ENCODE results near the gene HOXD9. TPM values are rescaled to one million over a fixed set of nuclear protein-coding genes. Genes with fewer than 3 reads are reported as not detected.

HOXD9 gene
- total RNA-seq, 1 experiment from 2014 or later: not detected

- TF ChIP-seq ATF2 (CRISPR knock-in tag; IDR thresholded peaks at IDR 0.05; ENCODE audit: borderline replicate concordance, low read depth): no peak
- no peak for TF ChIP-seq FOXK1 (CRISPR knock-in tag; IDR thresholded peaks at IDR 0.05)
- TF ChIP-seq ZNF281 (CRISPR knock-in tag; IDR thresholded peaks at IDR 0.05): no peak
- no peak for TF ChIP-seq ESRRA (CRISPR knock-in tag; IDR thresholded peaks at IDR 0.05; ENCODE audit: borderline replicate concordance)
- TF ChIP-seq, protein P1, sequence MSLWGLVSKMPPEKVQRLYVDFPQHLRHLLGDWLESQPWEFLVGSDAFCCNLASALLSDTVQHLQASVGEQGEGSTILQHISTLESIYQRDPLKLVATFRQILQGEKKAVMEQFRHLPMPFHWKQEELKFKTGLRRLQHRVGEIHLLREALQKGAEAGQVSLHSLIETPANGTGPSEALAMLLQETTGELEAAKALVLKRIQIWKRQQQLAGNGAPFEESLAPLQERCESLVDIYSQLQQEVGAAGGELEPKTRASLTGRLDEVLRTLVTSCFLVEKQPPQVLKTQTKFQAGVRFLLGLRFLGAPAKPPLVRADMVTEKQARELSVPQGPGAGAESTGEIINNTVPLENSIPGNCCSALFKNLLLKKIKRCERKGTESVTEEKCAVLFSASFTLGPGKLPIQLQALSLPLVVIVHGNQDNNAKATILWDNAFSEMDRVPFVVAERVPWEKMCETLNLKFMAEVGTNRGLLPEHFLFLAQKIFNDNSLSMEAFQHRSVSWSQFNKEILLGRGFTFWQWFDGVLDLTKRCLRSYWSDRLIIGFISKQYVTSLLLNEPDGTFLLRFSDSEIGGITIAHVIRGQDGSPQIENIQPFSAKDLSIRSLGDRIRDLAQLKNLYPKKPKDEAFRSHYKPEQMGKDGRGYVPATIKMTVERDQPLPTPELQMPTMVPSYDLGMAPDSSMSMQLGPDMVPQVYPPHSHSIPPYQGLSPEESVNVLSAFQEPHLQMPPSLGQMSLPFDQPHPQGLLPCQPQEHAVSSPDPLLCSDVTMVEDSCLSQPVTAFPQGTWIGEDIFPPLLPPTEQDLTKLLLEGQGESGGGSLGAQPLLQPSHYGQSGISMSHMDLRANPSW (CRISPR knock-in tag; conservative IDR thresholded peaks at IDR 0.05; ENCODE audit: low read depth): no peak
- no peak for TF ChIP-seq ETV6 (CRISPR knock-in tag; IDR thresholded peaks at IDR 0.05)
- TF ChIP-seq ZNF423 (CRISPR knock-in tag; IDR thresholded peaks at IDR 0.05): no peak
- TF ChIP-seq, protein P2, sequence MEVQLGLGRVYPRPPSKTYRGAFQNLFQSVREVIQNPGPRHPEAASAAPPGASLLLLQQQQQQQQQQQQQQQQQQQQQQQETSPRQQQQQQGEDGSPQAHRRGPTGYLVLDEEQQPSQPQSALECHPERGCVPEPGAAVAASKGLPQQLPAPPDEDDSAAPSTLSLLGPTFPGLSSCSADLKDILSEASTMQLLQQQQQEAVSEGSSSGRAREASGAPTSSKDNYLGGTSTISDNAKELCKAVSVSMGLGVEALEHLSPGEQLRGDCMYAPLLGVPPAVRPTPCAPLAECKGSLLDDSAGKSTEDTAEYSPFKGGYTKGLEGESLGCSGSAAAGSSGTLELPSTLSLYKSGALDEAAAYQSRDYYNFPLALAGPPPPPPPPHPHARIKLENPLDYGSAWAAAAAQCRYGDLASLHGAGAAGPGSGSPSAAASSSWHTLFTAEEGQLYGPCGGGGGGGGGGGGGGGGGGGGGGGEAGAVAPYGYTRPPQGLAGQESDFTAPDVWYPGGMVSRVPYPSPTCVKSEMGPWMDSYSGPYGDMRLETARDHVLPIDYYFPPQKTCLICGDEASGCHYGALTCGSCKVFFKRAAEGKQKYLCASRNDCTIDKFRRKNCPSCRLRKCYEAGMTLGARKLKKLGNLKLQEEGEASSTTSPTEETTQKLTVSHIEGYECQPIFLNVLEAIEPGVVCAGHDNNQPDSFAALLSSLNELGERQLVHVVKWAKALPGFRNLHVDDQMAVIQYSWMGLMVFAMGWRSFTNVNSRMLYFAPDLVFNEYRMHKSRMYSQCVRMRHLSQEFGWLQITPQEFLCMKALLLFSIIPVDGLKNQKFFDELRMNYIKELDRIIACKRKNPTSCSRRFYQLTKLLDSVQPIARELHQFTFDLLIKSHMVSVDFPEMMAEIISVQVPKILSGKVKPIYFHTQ (CRISPR knock-in tag; IDR thresholded peaks at IDR 0.05): no peak
- no peak for TF ChIP-seq ZNF416 (CRISPR knock-in tag; IDR thresholded peaks at IDR 0.05)
Observed at GRCh38 chr2:176084611-176085119, 37.9 kb upstream of the HOXD9 start (continued).

DNA sequence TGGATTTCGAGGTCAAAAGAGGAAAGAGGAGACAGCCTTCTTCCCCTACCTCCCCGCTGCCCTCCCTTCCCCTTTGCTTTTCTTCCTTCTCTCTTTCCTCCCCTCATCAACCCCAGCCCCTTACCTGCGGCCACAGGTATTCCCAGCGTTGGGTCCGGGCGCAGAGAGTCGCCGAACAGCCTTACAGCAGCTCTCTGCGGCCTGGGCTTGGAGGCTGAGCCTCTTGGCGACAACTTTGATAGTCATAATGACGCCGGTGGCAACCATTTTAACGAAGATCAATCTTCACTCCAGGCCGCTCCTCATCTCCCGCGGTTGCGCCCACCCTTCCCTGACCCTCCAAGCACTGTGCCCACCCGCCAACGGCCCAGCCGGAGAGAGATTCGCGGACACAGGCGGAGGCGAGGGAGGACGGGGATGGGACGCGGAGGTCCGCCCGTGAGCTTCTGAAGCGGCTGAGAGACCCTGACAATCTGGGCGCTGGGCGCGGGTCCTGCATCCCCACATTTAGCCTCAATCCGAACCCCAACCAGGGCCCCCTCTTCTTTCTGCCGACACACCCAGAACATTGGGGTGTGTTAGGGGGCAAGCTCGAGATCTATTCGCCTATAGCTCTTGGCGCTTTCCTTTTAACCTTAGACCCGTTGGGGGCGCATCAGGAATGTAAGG is 37.3 kb upstream of the HOXD9 start:
- H3K4me3 Mint-ChIP-seq: peak overlapping the region; percentile 53
- H3K27me3 Mint-ChIP-seq (ENCODE audit: low read depth): peaks cover 100% of the 10 kb centered on the region
- ATAC-seq: peak; percentile 4; the same call in 1 of the 2 replicates
- peak; percentile 57 for DNase-seq (ENCODE audit: low spot score)
- H3K27ac Mint-ChIP-seq: no peak overlapping the region
- H3K36me3 Mint-ChIP-seq: peaks cover 5% of the 10 kb centered on the region; the same call in 1 of the 2 replicates
- peaks cover 49% of the 10 kb centered on the region for H3K4me1 Mint-ChIP-seq
- CTCF ChIA-PET: interaction anchor here (0.8 to 1.6 kb wide), 11 partner anchors 9 to 834 kb away, joined by 3 to 27 read pairs (median 3); no protein-coding TSS in a partner anchor
- POLR2A ChIA-PET: interaction anchor here (0.7 kb wide), 1 partner anchor 18 kb away, joined by 3 read pairs; no protein-coding TSS in a partner anchor
- no peaks in the 10 kb centered on the region for H3K9me3 Mint-ChIP-seq
- TF ChIP-seq FOXP1 (CRISPR knock-in tag; IDR thresholded peaks at IDR 0.05; ENCODE audit: borderline replicate concordance) (no peak), JAZF1 (CRISPR knock-in tag; IDR thresholded peaks at IDR 0.05) (no peak), USF2 (CRISPR knock-in tag; IDR thresholded peaks at IDR 0.05) (no peak), ZNF396 (CRISPR knock-in tag; IDR thresholded peaks at IDR 0.05; ENCODE audit: borderline replicate concordance) (no peak), ESRRA (CRISPR knock-in tag; IDR thresholded peaks at IDR 0.05; ENCODE audit: borderline replicate concordance) (no peak), ZBTB43 (CRISPR knock-in tag; IDR thresholded peaks at IDR 0.05) (no peak), ZBTB21 (CRISPR knock-in tag; IDR thresholded peaks at IDR 0.05; ENCODE audit: borderline replicate concordance) (no peak), EMX1 (CRISPR knock-in tag; IDR thresholded peaks at IDR 0.05) (no peak), FOXK1 (CRISPR knock-in tag; IDR thresholded peaks at IDR 0.05) (no peak), PREB (CRISPR knock-in tag; IDR thresholded peaks at IDR 0.05; ENCODE audit: borderline replicate concordance) (no peak), ATF1 (CRISPR knock-in tag; IDR thresholded peaks at IDR 0.05) (no peak)

Measured in WTC11 (cell line).